Bronchial epithelial cell (primary cell): ENCODE measurements around the gene PDSS1. TPM values are rescaled to one million over a fixed set of nuclear protein-coding genes. Genes with fewer than 3 reads are reported as not detected.
A peak's percentile ranks its signal among the peaks of the same experiment; 100 is the strongest.

Experiments
- DNase-seq: peaks from one replicate; pipeline ENCODE4 v3.0.0-alpha.2; 2010; ENCODE audit warnings: low read depth
- FAIRE-seq: peaks from 2 replicates; lab custom pipeline; 2011; peaks lifted over from hg19 to GRCh38; lab: Jason Lieb, UNC
- H3K27me3 ChIP-seq: 2 replicates; pipeline ENCODE4 v1.5.1; 2011; ENCODE audit warnings: low read length; ENCODE audit not compliant: control insufficient read depth, insufficient read depth
- H3K36me3 ChIP-seq: 2 replicates; pipeline ENCODE4 v1.5.1; 2011; ENCODE audit warnings: low read length; ENCODE audit not compliant: control insufficient read depth, insufficient read depth
- H3K4me3 ChIP-seq: 2 replicates; pipeline ENCODE4 v1.5.1; 2011; ENCODE audit warnings: mild to moderate bottlenecking, low read depth, low read length, control low read depth
- total RNA-seq: library from RNA; depleted of rRNA; stranded (reverse); fragments of >200 nt; gene quantifications from 2 replicates; pipeline ENCODE4 v1.2.1, GENCODE V29; 2014
- TF ChIP-seq, protein P1 (sequence below): IDR thresholded peaks from 2 replicates; pipeline ENCODE4 v1.5.1; 2011; ENCODE audit warnings: mild to moderate bottlenecking, moderate library complexity, low read length, control low read depth, inconsistent platforms; ENCODE audit not compliant: insufficient read depth, severe bottlenecking

The PDSS1 gene
- total RNA-seq, 1 donor from 2014 or later = 6.1 TPM

DNA sequence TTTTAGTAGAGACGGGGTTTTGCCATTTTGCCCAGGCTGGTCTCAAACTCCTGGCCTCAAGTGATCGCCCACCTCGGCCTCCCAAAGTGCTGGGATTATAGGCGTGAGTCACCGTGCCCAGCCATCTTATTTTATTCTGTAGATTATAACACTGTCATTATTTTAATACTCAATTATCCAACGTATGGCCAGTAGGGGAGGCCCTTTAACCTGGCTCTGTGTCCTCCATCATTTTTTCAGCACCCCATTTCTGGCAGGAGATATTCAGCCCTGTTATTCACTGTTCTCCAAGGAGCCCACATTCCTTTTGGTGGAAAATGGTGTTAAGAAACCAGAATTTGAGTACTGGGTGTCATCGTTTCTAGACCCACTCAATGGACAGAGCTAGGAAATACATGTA lies 31.5 kb downstream of the PDSS1 start:
- TF ChIP-seq, protein P1, sequence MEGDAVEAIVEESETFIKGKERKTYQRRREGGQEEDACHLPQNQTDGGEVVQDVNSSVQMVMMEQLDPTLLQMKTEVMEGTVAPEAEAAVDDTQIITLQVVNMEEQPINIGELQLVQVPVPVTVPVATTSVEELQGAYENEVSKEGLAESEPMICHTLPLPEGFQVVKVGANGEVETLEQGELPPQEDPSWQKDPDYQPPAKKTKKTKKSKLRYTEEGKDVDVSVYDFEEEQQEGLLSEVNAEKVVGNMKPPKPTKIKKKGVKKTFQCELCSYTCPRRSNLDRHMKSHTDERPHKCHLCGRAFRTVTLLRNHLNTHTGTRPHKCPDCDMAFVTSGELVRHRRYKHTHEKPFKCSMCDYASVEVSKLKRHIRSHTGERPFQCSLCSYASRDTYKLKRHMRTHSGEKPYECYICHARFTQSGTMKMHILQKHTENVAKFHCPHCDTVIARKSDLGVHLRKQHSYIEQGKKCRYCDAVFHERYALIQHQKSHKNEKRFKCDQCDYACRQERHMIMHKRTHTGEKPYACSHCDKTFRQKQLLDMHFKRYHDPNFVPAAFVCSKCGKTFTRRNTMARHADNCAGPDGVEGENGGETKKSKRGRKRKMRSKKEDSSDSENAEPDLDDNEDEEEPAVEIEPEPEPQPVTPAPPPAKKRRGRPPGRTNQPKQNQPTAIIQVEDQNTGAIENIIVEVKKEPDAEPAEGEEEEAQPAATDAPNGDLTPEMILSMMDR = no peak
- DNase-seq (no peak), FAIRE-seq (no peak)
- Histone ChIP-seq H3K4me3 (no peak overlapping the region), H3K27me3 (no peaks in the 10 kb centered on the region), H3K36me3 (no peaks in the 10 kb centered on the region)

DNA sequence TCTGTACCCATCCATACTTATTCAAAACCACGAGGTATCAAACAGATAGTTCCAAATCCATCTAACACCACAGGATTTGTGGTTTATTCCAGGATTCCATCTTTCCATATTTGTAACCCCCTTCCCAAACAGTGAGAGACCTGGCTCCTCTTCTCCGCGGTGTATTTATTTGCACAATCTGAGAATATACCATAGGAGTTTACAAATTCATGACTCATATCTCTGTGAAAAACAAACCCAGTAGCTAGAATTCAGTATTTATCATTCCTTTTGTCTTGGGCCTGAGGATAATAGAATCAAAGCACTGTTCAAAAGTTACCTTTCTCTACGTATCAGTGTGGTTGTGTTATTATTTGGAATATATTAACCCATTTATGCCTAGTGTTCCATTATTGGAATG lies 31.9 kb downstream of the PDSS1 start:
- DNase-seq (no peak), FAIRE-seq (no peak)
- no peaks in the 10 kb centered on the region for H3K27me3 ChIP-seq
- TF ChIP-seq, protein P1 = no peak
- no peak overlapping the region for H3K4me3 ChIP-seq
- H3K36me3 ChIP-seq = no peaks in the 10 kb centered on the region

DNA sequence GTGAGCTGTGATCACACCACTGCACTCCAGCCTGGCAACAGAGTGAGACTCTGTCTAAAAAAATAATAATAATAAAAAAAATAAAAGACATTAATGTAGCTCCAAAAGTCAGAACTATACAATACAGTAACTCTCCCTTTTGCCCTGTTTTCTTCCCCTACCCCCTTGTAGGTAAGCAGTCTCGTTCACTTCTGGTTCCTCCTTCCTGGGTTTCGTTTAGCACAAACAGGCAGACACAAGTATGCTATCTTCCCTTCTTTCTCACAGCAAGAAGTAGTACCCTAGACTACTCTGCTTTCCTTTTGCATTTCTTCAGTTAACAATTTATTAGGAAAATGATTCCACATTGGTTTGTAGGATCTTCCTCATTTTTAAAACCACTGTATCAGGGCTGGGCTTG lies 33.1 kb downstream of the PDSS1 start:
- H3K4me3 ChIP-seq = no peak overlapping the region
- H3K36me3 ChIP-seq = peaks cover 2% of the 10 kb centered on the region
- TF ChIP-seq, protein P1 = no peak
- FAIRE-seq = no peak
- no peaks in the 10 kb centered on the region for H3K27me3 ChIP-seq
- no peak for DNase-seq

DNA sequence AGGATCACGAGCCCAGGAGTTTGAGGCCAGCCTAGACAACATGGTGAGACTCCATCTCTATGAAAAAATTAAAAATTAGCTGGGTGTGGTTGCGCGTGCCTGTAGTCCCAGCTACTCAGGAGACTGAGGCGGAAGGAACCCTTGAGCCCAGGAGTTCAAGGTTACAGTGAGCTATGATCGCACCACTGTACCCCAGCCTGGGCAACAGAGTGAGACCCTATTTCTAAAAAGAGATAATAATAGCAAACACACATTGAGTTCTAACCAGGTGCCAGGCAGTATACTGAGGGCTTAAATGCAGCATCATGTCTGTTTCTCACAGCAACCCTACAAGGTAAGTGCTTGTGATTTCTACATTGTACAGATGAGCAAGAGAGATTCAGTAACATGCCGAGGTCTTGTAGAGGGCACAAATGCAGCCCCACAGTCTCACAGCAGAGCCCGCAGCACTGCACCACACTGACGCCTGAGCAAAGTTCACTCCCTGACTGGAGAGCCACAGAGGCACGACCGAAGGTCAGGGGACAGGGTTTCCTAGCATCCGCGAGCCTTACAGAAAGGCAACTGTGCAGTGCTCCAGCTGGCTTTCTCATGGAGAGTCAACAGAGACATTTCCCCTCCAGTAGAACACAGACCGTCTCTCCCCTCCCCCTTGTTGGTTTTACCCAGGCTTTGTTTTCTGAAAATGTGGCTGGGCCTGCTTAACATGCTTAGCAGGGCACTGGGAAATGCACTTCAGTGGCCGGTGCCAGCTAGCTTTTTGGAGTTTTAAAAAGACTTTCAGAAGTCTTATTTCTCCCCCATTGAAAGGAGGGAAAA lies 36.5 kb downstream of the PDSS1 start:
- peak; percentile 41 for DNase-seq
- FAIRE-seq = no peak
- H3K36me3 ChIP-seq = peaks cover 2% of the 10 kb centered on the region
- no peak overlapping the region for H3K4me3 ChIP-seq
- no peaks in the 10 kb centered on the region for H3K27me3 ChIP-seq
- TF ChIP-seq, protein P1 = no peak

DNA sequence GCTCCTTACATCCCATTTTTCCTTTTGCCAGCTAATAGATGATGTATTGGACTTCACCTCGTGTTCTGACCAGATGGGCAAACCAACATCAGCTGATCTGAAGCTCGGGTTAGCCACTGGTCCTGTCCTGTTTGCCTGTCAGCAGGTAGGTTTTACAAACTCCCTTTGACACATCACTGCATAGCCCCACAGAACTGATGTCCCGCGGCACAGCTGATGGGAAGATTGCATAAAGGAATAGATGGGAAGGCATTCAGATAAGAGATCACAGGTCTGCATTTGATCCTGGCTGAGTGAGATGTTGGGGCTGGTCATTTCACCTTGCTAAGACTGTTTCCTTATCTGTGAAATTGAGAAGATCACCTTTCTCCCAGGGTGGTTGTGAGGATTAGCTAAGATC lies 37.9 kb downstream of the PDSS1 start:
- H3K27me3 ChIP-seq = no peaks in the 10 kb centered on the region
- DNase-seq (no peak), FAIRE-seq (no peak)
- TF ChIP-seq, protein P1 = no peak
- H3K36me3 ChIP-seq = peaks cover 2% of the 10 kb centered on the region
- no peak overlapping the region for H3K4me3 ChIP-seq

DNA sequence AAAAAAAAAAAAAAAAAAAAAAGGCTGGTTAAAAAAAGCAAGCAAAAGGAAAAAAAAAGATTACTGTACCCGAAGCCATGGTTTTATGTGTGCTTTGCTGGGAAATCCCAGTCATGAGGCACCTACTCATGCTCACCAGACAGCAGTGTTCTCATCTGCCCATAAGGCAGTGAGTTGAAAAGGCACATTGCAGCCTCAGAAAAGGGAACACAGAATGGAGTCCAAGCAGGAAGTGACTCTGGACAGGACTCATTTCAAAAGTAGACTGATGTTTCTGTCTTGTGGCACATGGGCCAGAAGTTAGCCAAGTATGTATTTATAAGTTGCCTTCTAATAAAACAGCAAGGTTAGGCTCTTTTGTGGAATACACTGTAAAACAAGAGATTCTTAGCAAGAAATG lies 40.2 kb downstream of the PDSS1 start:
- no peak overlapping the region for H3K4me3 ChIP-seq
- peak; percentile 68 for DNase-seq
- H3K36me3 ChIP-seq = peaks cover 3% of the 10 kb centered on the region
- TF ChIP-seq, protein P1 = no peak
- H3K27me3 ChIP-seq = no peaks in the 10 kb centered on the region
- no peak for FAIRE-seq
